Measurements from ENCODE around the gene UHRF2. TPM values are rescaled to one million over a fixed set of nuclear protein-coding genes. Genes with fewer than 3 reads are reported as not detected.

UHRF2 gene
- total and polyA plus RNA-seq, 2 donors = 64.8 to 68.7 TPM

- Histone ChIP-seq H3K9me3 (ENCODE audit: control insufficient read depth in 2 of 2, insufficient read depth in 1 of 2, low read length in 1 of 2) (peaks cover 0 to 7% of the 10 kb centered on the region in 2 donors), H3K27ac (ENCODE audit: low read depth in 1 of 2, low read length in 1 of 2) (no peak overlapping the region), H3K4me3 (ENCODE audit: low read length in 2 of 2) (no peak overlapping the region), H3K36me3 (ENCODE audit: control insufficient read depth in 2 of 2, insufficient read depth in 2 of 2, low read length in 1 of 2) (peaks cover 0 to 19% of the 10 kb centered on the region in 2 donors), H3K27me3 (ENCODE audit: control insufficient read depth in 2 of 2, insufficient read depth in 1 of 2, low read length in 1 of 2) (no peaks in the 10 kb centered on the region), H3K4me1 (ENCODE audit: control insufficient read depth in 2 of 2, insufficient read depth in 2 of 2, low read length in 2 of 2) (peaks cover 15 to 18% of the 10 kb centered on the region in 2 donors)
- WGBS = 86% methylated on average over 3 of the region's 3 CpGs
- no peak for DNase-seq (ENCODE audit: low read depth in 6 of 9, low spot score in 9 of 9)
Observed at GRCh38 chr9:6417186-6417585, 4.2 kb downstream of the UHRF2 start.

- no peaks in the 10 kb centered on the region for H3K27me3 ChIP-seq (ENCODE audit: control insufficient read depth in 2 of 2, insufficient read depth in 1 of 2, low read length in 1 of 2)
- WGBS = 93% methylated on average over 3 of the region's 3 CpGs
- H3K36me3 ChIP-seq (ENCODE audit: control insufficient read depth in 2 of 2, insufficient read depth in 2 of 2, low read length in 1 of 2) = peaks cover 0 to 24% of the 10 kb centered on the region in 2 donors
Observed at GRCh38 chr9:6418764-6419163, 5.8 kb downstream of the UHRF2 start.

GRCh38 chr9:6424940-6425339 is 11.9 kb downstream of the UHRF2 start:
- Histone ChIP-seq H3K27me3 (ENCODE audit: control insufficient read depth in 2 of 2, insufficient read depth in 1 of 2, low read length in 1 of 2) (no peaks in the 10 kb centered on the region), H3K4me3 (ENCODE audit: low read length in 2 of 2) (no peak overlapping the region), H3K36me3 (ENCODE audit: control insufficient read depth in 2 of 2, insufficient read depth in 2 of 2, low read length in 1 of 2) (peaks cover 4 to 36% of the 10 kb centered on the region in 2 donors), H3K27ac (ENCODE audit: low read depth in 1 of 2, low read length in 1 of 2) (no peak overlapping the region), H3K9me3 (ENCODE audit: control insufficient read depth in 2 of 2, insufficient read depth in 1 of 2, low read length in 1 of 2) (no peaks in the 10 kb centered on the region), H3K4me1 (ENCODE audit: control insufficient read depth in 2 of 2, insufficient read depth in 2 of 2, low read length in 2 of 2) (peaks cover 9 to 11% of the 10 kb centered on the region in 2 donors)
- DNase-seq (ENCODE audit: low read depth in 6 of 9, low spot score in 9 of 9) = no peak
- 93% methylated on average over 1 of the region's 1 CpG for WGBS

More at GRCh38 chr9:6418764-6419163, 5.8 kb downstream of the UHRF2 start:
- Histone ChIP-seq H3K27ac (ENCODE audit: low read depth in 1 of 2, low read length in 1 of 2) (no peak overlapping the region), H3K9me3 (ENCODE audit: control insufficient read depth in 2 of 2, insufficient read depth in 1 of 2, low read length in 1 of 2) (peaks cover 0 to 4% of the 10 kb centered on the region in 2 donors), H3K4me3 (ENCODE audit: low read length in 2 of 2) (no peak overlapping the region), H3K4me1 (ENCODE audit: control insufficient read depth in 2 of 2, insufficient read depth in 2 of 2, low read length in 2 of 2) (peaks cover 12 to 13% of the 10 kb centered on the region in 2 donors)
- no peak for DNase-seq (ENCODE audit: low read depth in 6 of 9, low spot score in 9 of 9)

GRCh38 chr9:6426117-6426516 is 13.1 kb downstream of the UHRF2 start:
- WGBS = 98% methylated on average over 2 of the region's 2 CpGs
- Histone ChIP-seq H3K27ac (ENCODE audit: low read depth in 1 of 2, low read length in 1 of 2) (no peak overlapping the region), H3K4me3 (ENCODE audit: low read length in 2 of 2) (no peak overlapping the region), H3K27me3 (ENCODE audit: control insufficient read depth in 2 of 2, insufficient read depth in 1 of 2, low read length in 1 of 2) (no peaks in the 10 kb centered on the region), H3K36me3 (ENCODE audit: control insufficient read depth in 2 of 2, insufficient read depth in 2 of 2, low read length in 1 of 2) (peaks cover 4 to 36% of the 10 kb centered on the region in 2 donors), H3K9me3 (ENCODE audit: control insufficient read depth in 2 of 2, insufficient read depth in 1 of 2, low read length in 1 of 2) (no peaks in the 10 kb centered on the region), H3K4me1 (ENCODE audit: control insufficient read depth in 2 of 2, insufficient read depth in 2 of 2, low read length in 2 of 2) (peaks cover 9 to 18% of the 10 kb centered on the region in 2 donors)
- no peak for DNase-seq (ENCODE audit: low read depth in 6 of 9, low spot score in 9 of 9)

- H3K4me3 ChIP-seq (ENCODE audit: low read length in 2 of 2) = no peak overlapping the region
- 73% methylated on average over 11 of the region's 11 CpGs for WGBS
- peaks cover 5 to 26% of the 10 kb centered on the region in 2 donors for H3K36me3 ChIP-seq (ENCODE audit: control insufficient read depth in 2 of 2, insufficient read depth in 2 of 2, low read length in 1 of 2)
- peaks cover 9 to 18% of the 10 kb centered on the region in 2 donors for H3K4me1 ChIP-seq (ENCODE audit: control insufficient read depth in 2 of 2, insufficient read depth in 2 of 2, low read length in 2 of 2)
- H3K27ac ChIP-seq (ENCODE audit: low read depth in 1 of 2, low read length in 1 of 2) = peak overlapping the region in 1 of 2 donors; percentile 44
- H3K27me3 ChIP-seq (ENCODE audit: control insufficient read depth in 2 of 2, insufficient read depth in 1 of 2, low read length in 1 of 2) = no peaks in the 10 kb centered on the region
- peak in 1 of 9 donors; percentile 54 for DNase-seq (ENCODE audit: low read depth in 6 of 9, low spot score in 9 of 9)
- H3K9me3 ChIP-seq (ENCODE audit: control insufficient read depth in 2 of 2, insufficient read depth in 1 of 2, low read length in 1 of 2) = no peaks in the 10 kb centered on the region
Observed at GRCh38 chr9:6428940-6429889, 16.2 kb downstream of the UHRF2 start.

GRCh38 chr9:6431038-6431437 is 18.0 kb downstream of the UHRF2 start:
- DNase-seq (ENCODE audit: low read depth in 6 of 9, low spot score in 9 of 9) = no peak
- H3K36me3 ChIP-seq (ENCODE audit: control insufficient read depth in 2 of 2, insufficient read depth in 2 of 2, low read length in 1 of 2) = peaks cover 9 to 35% of the 10 kb centered on the region in 2 donors
- H3K4me1 ChIP-seq (ENCODE audit: control insufficient read depth in 2 of 2, insufficient read depth in 2 of 2, low read length in 2 of 2) = peaks cover 9 to 18% of the 10 kb centered on the region in 2 donors
- H3K9me3 ChIP-seq (ENCODE audit: control insufficient read depth in 2 of 2, insufficient read depth in 1 of 2, low read length in 1 of 2) = no peaks in the 10 kb centered on the region
- H3K27ac ChIP-seq (ENCODE audit: low read depth in 1 of 2, low read length in 1 of 2) = no peak overlapping the region
- H3K27me3 ChIP-seq (ENCODE audit: control insufficient read depth in 2 of 2, insufficient read depth in 1 of 2, low read length in 1 of 2) = no peaks in the 10 kb centered on the region
- no peak overlapping the region for H3K4me3 ChIP-seq (ENCODE audit: low read length in 2 of 2)

GRCh38 chr9:6433410-6433809 is 20.4 kb downstream of the UHRF2 start:
- Histone ChIP-seq H3K9me3 (ENCODE audit: control insufficient read depth in 2 of 2, insufficient read depth in 1 of 2, low read length in 1 of 2) (no peaks in the 10 kb centered on the region), H3K4me1 (ENCODE audit: control insufficient read depth in 2 of 2, insufficient read depth in 2 of 2, low read length in 2 of 2) (peaks cover 9 to 18% of the 10 kb centered on the region in 2 donors), H3K4me3 (ENCODE audit: low read length in 2 of 2) (no peak overlapping the region), H3K36me3 (ENCODE audit: control insufficient read depth in 2 of 2, insufficient read depth in 2 of 2, low read length in 1 of 2) (peaks cover 9 to 51% of the 10 kb centered on the region in 2 donors), H3K27me3 (ENCODE audit: control insufficient read depth in 2 of 2, insufficient read depth in 1 of 2, low read length in 1 of 2) (no peaks in the 10 kb centered on the region), H3K27ac (ENCODE audit: low read depth in 1 of 2, low read length in 1 of 2) (no peak overlapping the region)
- DNase-seq (ENCODE audit: low read depth in 6 of 9, low spot score in 9 of 9) = no peak
- 95% methylated on average over 2 of the region's 2 CpGs for WGBS

GRCh38 chr9:6439051-6439703 is 26.2 kb downstream of the UHRF2 start:
- no peaks in the 10 kb centered on the region for H3K9me3 ChIP-seq (ENCODE audit: control insufficient read depth in 2 of 2, insufficient read depth in 1 of 2, low read length in 1 of 2)
- WGBS = 95% methylated on average over 9 of the region's 9 CpGs
- H3K27me3 ChIP-seq (ENCODE audit: control insufficient read depth in 2 of 2, insufficient read depth in 1 of 2, low read length in 1 of 2) = no peaks in the 10 kb centered on the region
- no peaks in the 10 kb centered on the region for H3K4me1 ChIP-seq (ENCODE audit: control insufficient read depth in 2 of 2, insufficient read depth in 2 of 2, low read length in 2 of 2)
- DNase-seq (ENCODE audit: low read depth in 6 of 9, low spot score in 9 of 9) = no peak
- H3K27ac ChIP-seq (ENCODE audit: low read depth in 1 of 2, low read length in 1 of 2) = no peak overlapping the region
- no peak overlapping the region for H3K4me3 ChIP-seq (ENCODE audit: low read length in 2 of 2)
- H3K36me3 ChIP-seq (ENCODE audit: control insufficient read depth in 2 of 2, insufficient read depth in 2 of 2, low read length in 1 of 2) = peaks cover 12 to 42% of the 10 kb centered on the region in 2 donors

GRCh38 chr9:6440405-6440804 is 27.4 kb downstream of the UHRF2 start:
- Histone ChIP-seq H3K27me3 (ENCODE audit: control insufficient read depth in 2 of 2, insufficient read depth in 1 of 2, low read length in 1 of 2) (no peaks in the 10 kb centered on the region), H3K36me3 (ENCODE audit: control insufficient read depth in 2 of 2, insufficient read depth in 2 of 2, low read length in 1 of 2) (peaks cover 7 to 31% of the 10 kb centered on the region in 2 donors), H3K4me1 (ENCODE audit: control insufficient read depth in 2 of 2, insufficient read depth in 2 of 2, low read length in 2 of 2) (no peaks in the 10 kb centered on the region), H3K9me3 (ENCODE audit: control insufficient read depth in 2 of 2, insufficient read depth in 1 of 2, low read length in 1 of 2) (no peaks in the 10 kb centered on the region), H3K27ac (ENCODE audit: low read depth in 1 of 2, low read length in 1 of 2) (no peak overlapping the region), H3K4me3 (ENCODE audit: low read length in 2 of 2) (no peak overlapping the region)
- over 99% methylated on average over 3 of the region's 3 CpGs for WGBS
- no peak for DNase-seq (ENCODE audit: low read depth in 6 of 9, low spot score in 9 of 9)
